T47D (cell line): ENCODE measurements around the gene CCNK.

Experiments
- DNase-seq, 2 experiments: peaks; one replicate each; pipeline versions ENCODE4 v3.0.0 to v3.0.0-alpha.2; 2011 to 2012; ENCODE audit warnings: low read depth in 1 of 2, low spot score in 1 of 2
- JUND ChIP-seq: IDR thresholded peaks from 2 replicates; pipeline ENCODE4 v1.6.1; 2012; ENCODE audit warnings: low read depth
- in situ Hi-C: cut with HindIII; loops from 2 replicates; pipeline ENCODE4 v1.10.0; 2016; ENCODE audit warnings: low sequenced_read_pairs, low pct_unique_long_range_greater_than_20kb

CCNK gene

DNA sequence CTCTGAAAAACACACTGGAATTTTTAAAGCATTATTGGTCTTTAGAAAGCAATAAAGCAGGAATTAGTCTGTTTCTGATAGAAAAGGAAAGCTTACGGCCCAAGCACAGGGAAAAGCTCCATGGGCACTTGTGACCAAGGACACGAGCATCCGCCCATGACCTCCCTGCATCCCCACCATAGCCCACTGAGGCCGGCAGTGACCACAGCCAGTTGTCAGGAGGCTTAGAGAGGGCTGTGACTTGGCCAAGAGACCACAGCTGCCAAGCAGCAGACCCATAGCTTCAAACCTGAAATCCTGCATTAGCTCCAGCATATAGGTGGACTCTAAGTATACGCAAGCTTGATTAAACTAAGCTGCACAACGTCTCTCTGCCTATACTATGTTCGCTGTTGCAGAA lies 9.5 kb upstream of the CCNK start:
- DNase-seq: no peak
- no peak for TF ChIP-seq JUND
- in situ Hi-C loops: no loop called here

DNA sequence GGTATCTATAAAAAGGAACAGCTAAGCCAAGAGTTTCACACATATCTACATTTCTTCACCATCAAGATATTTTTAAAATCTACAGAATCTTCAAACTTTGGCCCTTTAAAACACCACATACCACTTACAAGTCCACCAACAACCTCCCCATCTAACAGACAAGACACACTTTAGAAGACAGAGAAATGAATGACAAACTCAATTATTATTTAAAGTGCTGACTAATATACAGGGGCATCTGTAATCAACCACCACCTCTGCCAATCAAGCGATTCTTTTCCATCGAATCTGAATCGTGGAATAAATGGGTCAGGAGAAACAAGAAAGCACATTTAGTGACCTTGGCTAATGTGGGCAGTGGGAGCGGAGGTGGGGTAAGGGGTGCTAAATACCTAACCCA lies 8.3 kb upstream of the CCNK start:
- no peak for TF ChIP-seq JUND
- in situ Hi-C loops: no loop called here
- DNase-seq: no peak

DNA sequence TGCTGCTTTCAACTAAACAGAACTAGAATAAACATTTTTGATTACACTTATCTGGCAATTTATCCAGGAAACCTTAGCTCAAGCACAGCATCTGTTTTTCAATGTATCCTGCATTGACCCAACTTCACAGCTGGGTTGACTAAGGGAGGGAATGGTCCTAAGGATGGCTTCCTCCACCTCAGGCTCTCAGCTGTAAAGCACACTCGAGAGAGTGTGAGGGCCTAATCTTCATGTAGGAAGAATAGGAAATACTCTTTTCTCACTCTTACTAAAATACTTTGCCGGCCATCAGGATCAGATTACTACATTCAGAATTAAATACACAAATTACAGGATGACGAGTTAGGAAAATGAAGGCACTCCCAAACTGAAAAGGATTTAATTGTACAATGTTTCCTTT lies 7.8 kb upstream of the CCNK start:
- no peak for TF ChIP-seq JUND
- in situ Hi-C loops: no loop called here
- DNase-seq: no peak

DNA sequence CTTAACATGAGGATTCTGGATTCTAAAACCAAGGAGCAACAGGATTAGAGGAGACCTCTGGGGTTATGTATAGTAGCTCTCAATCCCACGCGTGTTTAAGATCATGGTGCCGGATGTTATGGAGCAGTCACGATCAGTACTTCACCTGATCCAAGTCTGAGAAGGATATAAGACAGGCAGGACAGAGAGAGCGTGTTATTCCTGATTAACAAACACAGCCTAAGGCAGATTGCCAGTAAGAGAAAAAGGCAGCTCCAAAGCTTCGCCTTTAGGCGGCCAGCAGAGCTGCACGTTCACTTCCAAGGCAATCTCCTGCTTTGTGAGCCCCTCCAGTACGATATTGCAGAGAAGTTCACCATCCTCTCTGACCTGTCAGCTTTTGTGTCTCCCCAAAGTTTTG lies 6.0 kb upstream of the CCNK start:
- in situ Hi-C loops: no loop called here
- no peak for TF ChIP-seq JUND
- DNase-seq: peak; percentile 32 to 80

DNA sequence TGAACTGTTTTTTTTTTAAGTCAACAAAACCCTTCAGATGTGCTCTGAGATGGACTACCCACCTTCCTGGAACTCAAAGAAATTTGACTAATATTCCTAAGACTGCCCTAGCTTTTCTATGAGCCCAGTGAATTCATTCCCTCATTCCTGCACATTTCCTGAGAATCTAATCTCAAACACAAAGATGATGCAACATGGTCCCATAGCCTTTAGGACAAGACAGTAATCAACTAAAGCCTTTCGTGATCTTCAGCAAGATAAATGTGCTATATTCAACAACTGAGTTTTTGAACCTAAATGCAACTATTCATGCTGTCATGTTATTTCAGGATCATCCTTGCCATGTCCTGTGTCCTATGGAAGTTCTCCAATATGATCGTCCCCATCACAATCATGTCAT lies 5.5 kb upstream of the CCNK start:
- TF ChIP-seq JUND: no peak
- in situ Hi-C loops: no loop called here
- DNase-seq: no peak

DNA sequence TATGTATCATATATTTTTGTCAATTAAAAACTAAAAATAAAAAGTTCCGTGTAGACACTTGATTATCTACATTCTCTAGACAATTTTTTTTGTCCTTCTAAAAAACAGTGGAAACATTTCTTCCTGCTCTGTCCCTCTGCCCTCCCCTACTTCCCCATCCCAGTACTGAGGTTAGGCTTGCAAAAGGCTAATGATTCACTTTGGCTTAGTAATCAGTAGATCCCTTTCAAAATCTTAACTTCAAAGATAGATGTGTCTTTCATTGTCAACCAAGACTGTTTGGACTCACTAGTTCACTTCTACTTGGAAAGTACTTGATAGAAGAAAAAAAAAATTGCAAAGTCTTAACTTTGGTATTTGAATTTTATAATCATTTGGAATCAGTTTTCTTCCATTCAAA lies 4.3 kb upstream of the CCNK start:
- TF ChIP-seq JUND: no peak
- no peak for DNase-seq
- in situ Hi-C loops: no loop called here

DNA sequence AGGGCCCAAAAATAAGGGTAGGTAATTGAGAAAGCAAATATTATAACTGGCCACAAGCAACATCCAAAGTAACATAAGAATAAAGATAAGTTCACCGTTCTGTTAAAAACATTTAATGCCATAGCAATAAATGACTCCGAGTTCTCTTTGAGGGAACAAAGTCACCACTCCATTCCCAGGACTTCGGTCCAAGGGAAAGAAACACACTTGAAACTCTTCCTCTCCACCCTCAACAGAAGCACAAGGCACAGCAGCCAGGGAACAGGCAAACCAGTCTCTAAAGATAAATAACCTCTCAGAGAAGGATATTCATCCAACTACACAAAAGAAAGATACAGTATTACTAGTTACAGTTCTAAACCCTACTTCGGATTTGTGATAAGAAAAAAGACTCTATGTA lies 3.1 kb upstream of the CCNK start:
- in situ Hi-C loops: no loop called here
- DNase-seq: no peak
- no peak for TF ChIP-seq JUND

DNA sequence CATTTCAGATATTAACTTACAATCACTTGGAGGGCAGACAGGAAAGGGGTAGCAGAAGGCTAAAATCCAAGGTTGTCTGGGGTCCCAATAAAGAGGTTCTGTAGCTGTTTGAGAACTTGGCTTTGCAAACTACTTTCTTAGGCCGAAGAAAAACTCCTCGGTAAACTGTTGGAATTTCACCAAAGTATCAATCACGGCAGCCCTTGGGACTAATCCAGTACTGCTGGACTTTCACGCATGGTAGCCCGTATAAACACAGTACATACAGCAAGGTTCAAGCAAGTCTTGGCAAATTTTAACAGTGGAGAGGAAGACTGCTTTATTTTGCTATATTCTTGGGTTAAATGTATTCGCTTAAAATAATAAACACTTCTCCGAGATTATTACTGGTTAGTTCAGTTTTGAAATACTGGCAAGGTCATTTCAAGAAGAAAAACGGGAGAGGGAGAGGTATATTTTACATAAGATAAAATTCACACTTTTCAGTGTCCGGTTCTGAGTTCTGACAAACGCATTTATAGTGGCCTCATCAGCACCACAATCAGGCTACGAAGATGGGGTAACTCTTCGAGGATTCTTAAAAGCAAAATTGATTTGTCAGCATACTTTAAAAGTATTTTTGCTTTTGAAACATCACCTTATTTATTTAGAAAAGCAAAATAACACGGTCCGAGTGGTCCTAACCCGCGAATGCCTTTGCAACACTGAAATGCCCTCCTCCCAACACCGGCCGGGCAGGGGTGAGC lies 1.9 kb upstream of the CCNK start:
- TF ChIP-seq JUND: no peak
- in situ Hi-C loops: no loop called here
- no peak for DNase-seq

DNA sequence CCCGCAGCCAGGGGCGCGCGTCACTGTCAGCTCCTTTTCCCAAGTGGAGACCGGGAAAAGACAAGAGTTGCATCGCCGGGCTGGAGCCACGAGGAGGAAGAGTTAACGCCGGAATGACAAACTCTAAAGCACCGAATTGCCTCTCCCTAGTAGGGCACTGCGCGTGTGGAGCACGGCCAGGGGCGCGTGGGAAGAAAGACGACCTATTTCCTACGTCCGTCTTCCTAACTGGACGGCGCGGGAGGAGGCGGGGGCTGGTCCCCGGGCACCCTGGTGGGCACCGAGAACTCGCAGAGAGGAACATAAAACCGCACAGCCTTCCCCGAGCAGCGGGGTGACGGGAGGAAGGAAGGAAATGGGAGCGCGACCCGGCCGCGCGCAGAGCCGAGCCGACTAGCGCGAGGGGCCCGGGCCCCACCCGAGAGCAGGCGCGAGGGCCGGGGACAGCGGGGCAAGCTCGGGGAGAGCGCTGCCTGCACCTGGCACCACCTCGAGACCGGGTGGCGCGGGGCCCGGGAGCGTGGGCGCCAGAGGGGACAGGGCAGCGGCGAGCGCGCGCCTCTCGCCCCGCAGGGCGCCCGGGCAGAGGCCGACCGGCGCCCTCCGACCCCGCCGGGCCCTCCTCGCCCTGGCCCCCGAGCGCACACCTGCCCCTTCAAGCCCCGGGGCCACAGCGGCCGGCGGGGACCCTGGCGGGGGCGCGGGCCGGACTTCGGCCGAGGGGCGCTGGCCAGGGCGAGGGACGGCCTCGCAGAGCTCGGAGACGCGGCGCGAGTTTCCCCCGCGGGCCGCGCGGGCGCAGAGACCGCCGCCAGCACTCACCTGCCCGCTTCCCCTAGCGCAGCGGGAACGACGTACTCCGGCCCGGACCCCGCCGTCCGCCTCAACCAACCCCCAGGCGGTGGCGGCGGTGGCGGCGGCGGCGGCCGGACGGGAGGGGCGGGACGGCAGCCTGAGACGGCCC lies 1.0 kb upstream of the CCNK start, which contains the start of gene SETD3:
SETD3 (minus strand) TSS at position 954 of the 964 bp plus-strand sequence. CDS start 15,054 bp downstream, outside the sequence.
- TF ChIP-seq JUND: no peak
- in situ Hi-C loops: no loop called here
- peak; percentile 47 to 64 for DNase-seq

DNA sequence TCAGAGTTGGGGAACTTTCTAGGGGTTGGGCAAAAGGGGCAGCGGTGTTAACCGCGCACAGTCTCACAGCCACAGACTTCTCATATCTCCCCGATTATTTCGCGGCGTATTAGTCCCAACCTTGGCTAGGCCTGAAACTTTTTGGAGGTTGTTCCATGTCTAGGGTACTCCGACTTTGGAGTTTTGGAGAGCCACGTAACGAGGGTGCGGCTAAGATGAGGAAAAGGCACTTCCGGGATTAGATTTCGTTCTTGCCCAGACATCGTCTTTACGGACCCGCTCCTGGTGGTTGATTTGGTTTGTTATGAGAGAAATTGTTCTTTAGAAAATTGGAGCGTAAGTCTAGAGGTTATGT lies 513 bp downstream of the CCNK start:
- in situ Hi-C loops: no loop called here
- DNase-seq: peak in 1 of 2 experiments; percentile 32
- no peak for TF ChIP-seq JUND

DNA sequence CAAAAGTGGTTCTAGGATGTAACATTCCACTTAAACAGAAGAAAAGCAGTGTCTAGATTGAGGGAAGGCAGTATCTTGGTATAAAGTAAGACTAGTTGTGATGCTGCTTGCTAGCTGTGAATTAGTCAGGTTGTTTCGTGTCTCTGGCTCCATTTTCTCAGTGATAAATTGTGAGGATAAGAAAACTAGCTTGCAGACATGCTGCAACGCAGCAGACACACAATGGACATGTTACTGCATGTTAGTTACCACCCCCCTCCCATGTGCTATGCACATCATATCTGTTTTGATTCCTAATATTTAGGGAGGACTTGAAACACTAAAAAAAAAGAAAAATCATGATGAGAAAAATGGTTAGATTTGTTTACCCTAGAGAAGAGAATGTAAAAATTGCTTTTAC lies 2.9 kb downstream of the CCNK start:
- DNase-seq: no peak
- in situ Hi-C loops: no loop called here
- no peak for TF ChIP-seq JUND

DNA sequence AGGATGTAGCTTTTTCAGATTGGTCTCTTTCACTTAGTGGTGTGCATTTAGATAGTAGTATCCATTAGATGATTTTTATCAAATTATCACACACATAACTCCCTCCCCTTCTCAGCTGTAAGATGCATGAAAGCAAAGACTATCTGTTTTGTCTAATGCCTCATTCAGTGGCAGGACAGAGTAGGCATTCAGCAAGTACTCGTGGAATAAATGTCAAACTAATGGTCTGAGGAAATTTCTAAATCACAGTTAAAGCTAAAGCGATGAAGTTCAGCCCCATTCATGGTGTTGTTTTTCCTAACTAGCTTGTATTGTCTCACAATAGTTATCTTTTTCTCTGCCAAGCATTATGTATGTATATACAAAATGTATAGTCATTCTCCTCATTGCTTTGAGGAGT lies 16.1 kb downstream of the CCNK start:
- in situ Hi-C loops: no loop called here
- no peak for TF ChIP-seq JUND
- no peak for DNase-seq

DNA sequence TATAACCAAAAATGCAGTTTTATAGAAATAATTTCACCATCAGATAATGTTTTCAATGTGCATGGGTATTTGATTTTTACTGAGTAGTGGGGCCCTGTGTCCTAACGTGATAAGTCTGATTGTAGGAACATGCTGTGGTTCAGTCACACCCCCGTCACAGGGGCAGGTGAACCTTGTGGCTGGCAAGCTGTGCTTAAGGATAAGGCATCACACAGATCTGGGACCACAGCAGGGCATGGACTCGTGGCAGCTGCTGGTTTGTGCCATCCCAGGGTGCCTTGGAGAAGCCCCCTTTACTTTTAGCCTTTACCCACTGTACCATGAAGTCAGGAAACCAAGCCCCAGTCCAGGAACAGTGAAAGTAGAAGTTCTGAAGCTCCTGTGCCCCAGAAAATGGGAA lies 16.7 kb downstream of the CCNK start:
- no peak for TF ChIP-seq JUND
- DNase-seq: no peak
- in situ Hi-C loops: no loop called here
